ENCODE data around the gene AATK.
"Not testable (repeated sequence)": the region's sequence is repeated elsewhere in the genome, so short reads cannot be mapped to it uniquely, and the experiment has no call there.

AATK gene

DNA sequence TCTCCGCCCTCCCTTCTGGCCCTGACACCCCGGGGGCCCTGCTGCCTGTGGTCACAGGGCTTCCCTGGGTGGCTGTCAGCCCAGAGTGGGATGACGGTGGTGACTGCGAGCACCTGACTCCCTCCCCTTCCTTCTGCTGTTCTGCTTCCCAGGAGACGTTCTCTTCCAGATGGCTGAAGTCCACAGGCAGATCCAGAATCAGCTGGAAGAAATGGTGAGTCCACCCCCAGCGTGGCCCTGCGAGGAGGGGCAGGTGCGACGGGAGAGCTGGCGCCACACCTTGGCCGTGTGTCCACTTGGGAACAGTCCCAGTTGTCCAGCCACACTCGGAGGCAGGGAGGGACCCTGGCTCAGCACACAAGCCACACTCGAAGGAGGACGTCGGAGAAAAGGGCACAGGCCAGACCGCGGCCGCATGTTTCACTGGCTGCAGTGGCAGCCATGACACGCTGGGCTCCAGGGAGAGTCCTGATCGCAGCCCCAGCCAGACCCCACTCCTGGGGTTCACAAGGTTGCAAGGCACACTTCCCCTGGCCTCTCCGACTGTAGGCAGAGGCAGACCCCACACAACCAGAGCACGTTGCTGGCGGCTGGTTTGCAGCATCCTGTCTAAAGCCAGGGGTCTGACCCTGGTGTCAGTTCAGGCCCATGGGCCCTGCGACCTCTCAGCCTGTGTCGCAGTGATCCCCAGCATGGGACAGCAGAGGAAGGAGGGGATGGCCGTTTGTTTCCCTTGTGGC lies 81.2 kb downstream of the AATK start:
- ATAC-seq (ENCODE audit: low read depth) (no peak), DNase-seq (ENCODE audit: low spot score in 2 of 2) (no peak)
- no peak overlapping the region for H3K4me3 Mint-ChIP-seq
- no peaks in the 10 kb centered on the region for H3K36me3 Mint-ChIP-seq
- H3K4me1 Mint-ChIP-seq, result no peaks in the 10 kb centered on the region
- no peak overlapping the region for H3K27ac Mint-ChIP-seq
- H3K27me3 Mint-ChIP-seq, result peaks cover 7% of the 10 kb centered on the region
- H3K9me3 Mint-ChIP-seq, result no peaks in the 10 kb centered on the region

DNA sequence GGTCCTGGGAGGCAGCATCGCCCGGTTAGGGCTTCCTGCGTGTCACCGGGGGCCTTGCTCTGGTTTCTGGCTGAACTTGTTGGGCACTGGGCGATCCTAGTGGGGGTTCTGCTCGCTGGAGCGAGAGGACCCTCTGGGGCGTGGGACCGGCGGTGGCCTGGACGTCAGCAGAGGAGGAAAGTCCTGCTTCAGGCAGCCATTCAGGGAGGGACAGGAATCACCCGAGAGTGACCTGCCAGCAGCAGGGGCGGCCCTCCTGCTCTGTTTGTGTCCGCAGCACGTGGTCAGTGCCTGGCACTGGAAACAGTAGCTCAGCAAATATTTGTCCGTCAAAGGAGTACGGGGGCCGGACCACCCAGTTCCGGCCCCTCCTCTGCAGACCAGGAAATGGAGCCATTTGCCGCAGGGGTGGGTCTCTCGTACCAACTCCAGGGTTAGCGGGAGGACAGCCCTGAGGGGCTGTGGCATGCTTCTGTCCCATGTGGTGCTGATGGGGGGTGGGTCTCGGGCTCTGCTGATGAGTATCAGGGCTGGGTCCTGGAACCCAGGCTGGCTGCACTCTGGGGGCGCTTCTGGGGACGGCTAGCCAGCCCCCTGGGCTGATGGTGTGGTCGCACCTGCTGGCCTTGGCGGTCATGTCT lies 82.8 kb downstream of the AATK start:
- no peak overlapping the region for H3K4me3 Mint-ChIP-seq
- no peak overlapping the region for H3K27ac Mint-ChIP-seq
- no peaks in the 10 kb centered on the region for H3K9me3 Mint-ChIP-seq
- H3K36me3 Mint-ChIP-seq, result no peaks in the 10 kb centered on the region
- no peaks in the 10 kb centered on the region for H3K4me1 Mint-ChIP-seq
- DNase-seq (ENCODE audit: low spot score in 2 of 2) (no peak), ATAC-seq (ENCODE audit: low read depth) (no peak)
- H3K27me3 Mint-ChIP-seq, result peaks cover 10% of the 10 kb centered on the region

DNA sequence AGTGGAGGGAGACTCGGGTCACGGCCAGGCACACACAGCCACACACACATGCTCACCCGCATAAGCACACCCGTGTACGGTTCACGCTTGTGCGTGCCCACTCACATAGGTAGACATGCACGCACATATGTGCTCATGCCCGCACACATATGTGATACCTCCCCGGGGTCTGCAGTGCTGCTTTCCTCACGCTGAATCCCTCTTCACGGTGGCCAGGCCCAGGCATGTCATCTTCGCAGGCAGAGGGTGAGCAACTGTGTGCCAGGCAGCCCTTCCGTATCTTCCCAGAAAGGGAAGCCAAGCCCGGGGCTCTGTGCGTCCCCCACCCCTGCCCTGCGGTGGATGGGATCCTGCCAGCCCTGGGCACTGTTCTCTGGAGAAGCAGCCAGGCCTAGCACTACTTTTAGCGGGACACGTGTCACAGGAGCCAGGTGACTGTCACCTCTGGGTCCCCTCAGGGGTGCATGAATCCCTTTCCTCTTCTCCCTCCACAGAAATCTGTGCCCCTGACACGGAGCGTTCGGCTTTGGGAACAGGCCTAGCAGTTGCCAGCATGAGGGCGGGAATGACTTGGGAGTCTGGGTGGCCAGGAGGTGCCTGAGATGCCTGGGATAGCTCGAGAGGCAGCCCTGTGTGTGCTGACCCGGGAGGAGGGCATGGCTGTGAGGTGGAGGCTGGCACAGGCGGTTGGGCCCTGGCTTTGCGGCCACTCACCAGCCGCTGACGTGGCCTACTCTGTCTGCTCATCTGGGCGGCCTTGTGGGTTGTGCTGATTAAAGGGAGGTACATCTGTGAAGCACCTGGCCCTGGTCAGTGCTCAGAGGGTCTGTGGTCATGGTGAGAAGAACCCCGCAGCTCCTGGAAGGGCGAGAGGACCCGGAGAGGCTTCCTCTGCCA lies 83.6 kb downstream of the AATK start:
- Mint-ChIP-seq H3K4me1 (no peaks in the 10 kb centered on the region), H3K9me3 (no peaks in the 10 kb centered on the region), H3K4me3 (no peak overlapping the region), H3K27me3 (peaks cover 13% of the 10 kb centered on the region), H3K27ac (no peak overlapping the region), H3K36me3 (no peaks in the 10 kb centered on the region)
- DNase-seq (ENCODE audit: low spot score in 2 of 2) (no peak), ATAC-seq (ENCODE audit: low read depth) (no peak)

DNA sequence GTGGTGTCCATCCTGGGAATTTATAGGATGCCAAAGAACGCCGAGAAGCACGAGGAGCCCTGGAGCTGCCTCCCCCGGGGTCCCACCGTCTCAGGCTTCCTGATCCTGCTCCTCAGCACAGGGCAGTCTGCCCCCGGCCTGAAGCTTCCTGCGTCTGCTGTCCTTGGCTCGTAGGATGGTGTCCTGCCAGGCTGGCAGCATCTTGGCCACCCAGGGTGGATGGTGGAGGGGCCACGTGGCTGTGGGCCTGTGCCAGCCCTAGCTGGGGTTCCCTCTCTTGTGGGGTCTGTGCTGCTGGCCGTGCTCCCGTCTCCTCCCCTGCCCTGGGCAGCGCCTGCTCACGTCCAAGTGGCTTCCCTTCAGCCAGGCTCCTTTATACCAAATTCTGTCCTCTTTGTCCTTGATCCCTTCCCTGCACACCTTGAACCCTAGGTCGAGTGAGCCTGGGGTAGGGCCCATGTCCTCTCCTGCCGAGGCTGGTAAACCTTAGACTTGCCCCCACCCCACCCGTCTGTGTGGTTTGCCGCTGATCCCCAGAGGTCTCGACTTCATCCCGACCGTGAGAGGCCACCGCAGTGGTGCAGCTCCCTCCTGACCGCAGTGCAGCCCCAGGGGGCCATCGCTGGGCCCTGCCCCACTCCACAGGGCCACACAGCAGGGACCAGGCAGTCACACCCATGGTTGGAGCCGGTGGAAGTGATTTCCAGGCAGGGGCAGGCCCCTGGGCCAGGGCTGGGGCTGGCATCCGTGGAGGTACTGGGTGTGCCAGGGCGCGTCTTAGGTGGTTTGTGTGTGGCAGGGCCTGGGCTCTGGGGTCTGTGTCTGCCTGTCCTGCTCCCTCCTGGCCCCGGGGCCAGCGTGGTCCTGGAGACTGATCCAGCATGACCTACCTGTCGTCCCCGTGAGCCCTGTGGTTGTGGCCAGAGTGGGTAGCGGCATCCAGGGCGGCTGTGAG lies 84.5 kb downstream of the AATK start:
- no peak for DNase-seq (ENCODE audit: low spot score in 2 of 2)
- no peaks in the 10 kb centered on the region for H3K4me1 Mint-ChIP-seq
- no peak for ATAC-seq (ENCODE audit: low read depth)
- H3K36me3 Mint-ChIP-seq, result no peaks in the 10 kb centered on the region
- no peak overlapping the region for H3K4me3 Mint-ChIP-seq
- H3K27ac Mint-ChIP-seq, result no peak overlapping the region
- H3K9me3 Mint-ChIP-seq, result no peaks in the 10 kb centered on the region
- peaks cover 13% of the 10 kb centered on the region for H3K27me3 Mint-ChIP-seq

DNA sequence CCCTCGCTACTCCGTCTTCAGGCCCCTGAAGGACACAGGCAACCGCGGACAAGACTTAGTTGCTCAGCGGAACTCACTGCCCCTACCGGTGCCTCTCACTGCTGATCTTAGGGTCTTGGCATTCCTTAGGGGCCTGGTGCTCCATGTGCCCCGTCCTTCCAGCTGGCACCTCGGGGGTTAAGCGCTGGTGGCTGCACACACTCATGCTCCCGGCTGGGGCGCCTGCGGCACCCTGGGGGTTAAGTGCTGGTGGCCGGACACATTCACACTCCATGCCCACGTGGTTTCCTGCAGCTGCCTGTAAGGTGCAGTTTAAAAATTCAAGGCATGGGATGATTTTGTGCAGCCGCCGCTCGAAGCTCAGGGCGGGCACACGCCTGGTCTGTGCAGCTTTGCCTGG lies 86.0 kb downstream of the AATK start:
- H3K36me3 Mint-ChIP-seq, result no peaks in the 10 kb centered on the region
- ATAC-seq (ENCODE audit: low read depth) (no peak), DNase-seq (ENCODE audit: low spot score in 2 of 2) (no peak)
- H3K9me3 Mint-ChIP-seq, result no peaks in the 10 kb centered on the region
- H3K27ac Mint-ChIP-seq, result no peak overlapping the region
- no peaks in the 10 kb centered on the region for H3K4me1 Mint-ChIP-seq
- H3K4me3 Mint-ChIP-seq, result no peak overlapping the region
- H3K27me3 Mint-ChIP-seq, result peaks cover 13% of the 10 kb centered on the region

DNA sequence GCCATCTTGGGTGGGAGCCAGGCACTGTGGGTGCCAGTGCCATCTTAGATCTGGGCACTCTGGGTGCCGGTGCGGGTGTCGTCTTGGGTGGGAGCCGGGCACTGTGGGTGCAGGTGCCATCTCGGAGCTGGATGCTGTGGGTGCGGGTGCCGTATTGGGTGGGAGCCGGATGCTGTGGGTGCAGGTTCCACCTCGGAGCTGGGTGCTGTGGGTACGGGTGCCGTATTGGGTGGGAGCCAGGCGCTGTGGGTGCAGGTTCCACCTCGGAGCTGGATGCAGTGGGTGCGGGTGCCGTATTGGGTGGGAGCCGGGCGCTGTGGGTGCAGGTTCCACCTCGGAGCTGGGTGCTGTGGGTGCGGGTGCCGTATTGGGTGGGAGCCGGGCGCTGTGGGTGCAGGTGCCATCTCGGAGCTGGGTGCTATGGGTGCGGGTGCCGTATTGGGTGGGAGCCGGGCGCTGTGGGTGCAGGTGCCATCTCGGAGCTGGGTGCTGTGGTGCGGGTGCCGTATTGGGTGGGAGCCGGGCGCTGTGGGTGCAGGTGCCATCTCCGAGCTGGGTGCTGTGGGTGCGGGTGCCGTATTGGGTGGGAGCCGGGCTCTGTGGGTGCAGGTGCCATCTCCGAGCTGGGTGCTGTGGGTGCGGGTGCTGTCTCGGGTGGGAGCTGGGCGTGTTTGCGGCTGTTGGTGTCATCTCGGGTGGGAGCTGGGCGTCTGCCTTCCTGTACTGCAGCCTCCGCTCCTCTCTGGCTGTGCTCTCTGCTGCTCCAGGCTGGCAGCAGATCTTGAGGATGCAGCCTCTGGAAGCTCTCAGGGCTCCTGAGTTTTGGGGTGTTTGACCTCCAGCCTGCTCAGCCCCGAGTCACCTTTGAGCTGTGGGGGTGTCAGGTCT lies 87.8 kb downstream of the AATK start:
- H3K36me3 Mint-ChIP-seq; DNase-seq (ENCODE audit: low spot score in 2 of 2); H3K4me3 Mint-ChIP-seq; ATAC-seq (ENCODE audit: low read depth); H3K4me1 Mint-ChIP-seq; H3K9me3 Mint-ChIP-seq; H3K27ac Mint-ChIP-seq: not testable (repeated sequence)
- H3K27me3 Mint-ChIP-seq, result peaks cover 19% of the 10 kb centered on the region

DNA sequence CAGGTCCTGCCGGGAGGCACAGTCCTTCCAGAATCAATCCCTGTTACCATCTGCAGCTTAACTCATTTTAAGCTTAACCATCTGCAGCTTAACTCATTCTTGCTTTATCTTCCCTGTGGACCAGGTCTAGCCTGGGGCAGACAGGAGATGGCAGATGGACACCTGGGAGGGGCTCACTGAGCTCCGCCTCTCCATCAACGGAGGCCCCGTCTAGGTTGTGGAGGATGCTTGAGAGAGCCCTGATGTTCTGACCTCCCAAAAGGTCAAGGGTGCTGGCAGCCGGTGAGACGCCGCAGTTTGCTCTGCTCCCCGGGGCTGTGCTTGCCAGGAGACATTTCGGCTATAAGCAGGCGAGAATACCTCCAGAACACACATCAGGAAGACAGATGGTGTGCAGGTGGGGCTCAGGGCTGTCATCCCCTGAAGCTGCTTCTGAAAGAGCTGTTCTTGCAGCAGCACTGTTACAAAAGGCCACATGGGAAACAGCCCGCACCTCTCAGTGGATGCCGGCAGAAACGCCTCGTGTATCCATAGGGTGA lies 89.8 kb downstream of the AATK start:
- H3K36me3 Mint-ChIP-seq, result no peaks in the 10 kb centered on the region
- H3K4me3 Mint-ChIP-seq, result no peak overlapping the region
- no peak for ATAC-seq (ENCODE audit: low read depth)
- H3K27ac Mint-ChIP-seq, result no peak overlapping the region
- H3K9me3 Mint-ChIP-seq, result no peaks in the 10 kb centered on the region
- no peak for DNase-seq (ENCODE audit: low spot score in 2 of 2)
- peaks cover 20% of the 10 kb centered on the region for H3K27me3 Mint-ChIP-seq
- H3K4me1 Mint-ChIP-seq, result no peaks in the 10 kb centered on the region

DNA sequence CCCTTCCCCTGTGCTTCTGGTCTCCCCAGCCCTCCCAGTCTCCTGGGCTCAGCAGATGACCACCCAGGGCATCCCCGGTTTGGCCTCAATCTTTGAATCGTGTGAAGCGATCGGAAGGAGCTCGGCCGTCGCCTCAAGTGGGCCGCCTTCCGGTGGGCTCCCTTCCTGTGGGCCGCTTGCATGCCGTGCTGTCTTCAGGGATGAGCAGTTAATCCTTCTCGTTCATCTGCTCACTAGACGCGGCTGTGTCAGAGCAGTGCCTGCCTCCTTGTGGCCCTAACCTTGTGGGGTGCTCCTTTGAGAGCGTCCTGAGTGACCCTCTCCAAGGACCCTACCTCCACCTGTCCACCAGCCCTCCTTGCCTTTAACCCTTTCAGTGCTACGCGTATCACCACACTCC lies 90.7 kb downstream of the AATK start:
- no peak for ATAC-seq (ENCODE audit: low read depth)
- H3K9me3 Mint-ChIP-seq, result no peaks in the 10 kb centered on the region
- H3K4me1 Mint-ChIP-seq, result no peaks in the 10 kb centered on the region
- DNase-seq (ENCODE audit: low spot score in 2 of 2), result no peak
- no peak overlapping the region for H3K27ac Mint-ChIP-seq
- H3K36me3 Mint-ChIP-seq, result no peaks in the 10 kb centered on the region
- no peak overlapping the region for H3K4me3 Mint-ChIP-seq
- H3K27me3 Mint-ChIP-seq, result peaks cover 18% of the 10 kb centered on the region

DNA sequence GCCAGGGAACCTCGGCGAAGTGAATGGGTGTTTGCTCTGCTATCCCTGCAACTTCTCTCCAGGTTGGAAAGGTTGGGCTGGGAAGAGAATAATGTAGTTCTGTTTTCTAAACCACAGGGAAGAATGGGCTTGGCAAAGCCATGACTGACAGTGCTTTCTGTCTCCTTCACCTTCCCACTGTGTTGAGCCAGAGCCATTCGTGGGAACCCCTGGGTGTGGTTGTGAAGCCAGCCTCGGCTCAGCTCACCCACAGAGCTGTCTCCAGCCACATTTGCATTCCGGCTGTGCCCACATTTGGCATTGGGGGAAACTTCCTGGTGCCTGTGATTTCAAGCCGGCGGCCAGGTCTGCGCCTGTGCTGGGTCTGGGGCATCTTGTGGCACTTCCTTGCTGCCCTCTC lies 91.1 kb downstream of the AATK start:
- no peak for ATAC-seq (ENCODE audit: low read depth)
- no peaks in the 10 kb centered on the region for H3K4me1 Mint-ChIP-seq
- peaks cover 22% of the 10 kb centered on the region for H3K27me3 Mint-ChIP-seq
- H3K27ac Mint-ChIP-seq, result no peak overlapping the region
- no peak for DNase-seq (ENCODE audit: low spot score in 2 of 2)
- no peaks in the 10 kb centered on the region for H3K36me3 Mint-ChIP-seq
- H3K4me3 Mint-ChIP-seq, result no peak overlapping the region
- no peaks in the 10 kb centered on the region for H3K9me3 Mint-ChIP-seq

DNA sequence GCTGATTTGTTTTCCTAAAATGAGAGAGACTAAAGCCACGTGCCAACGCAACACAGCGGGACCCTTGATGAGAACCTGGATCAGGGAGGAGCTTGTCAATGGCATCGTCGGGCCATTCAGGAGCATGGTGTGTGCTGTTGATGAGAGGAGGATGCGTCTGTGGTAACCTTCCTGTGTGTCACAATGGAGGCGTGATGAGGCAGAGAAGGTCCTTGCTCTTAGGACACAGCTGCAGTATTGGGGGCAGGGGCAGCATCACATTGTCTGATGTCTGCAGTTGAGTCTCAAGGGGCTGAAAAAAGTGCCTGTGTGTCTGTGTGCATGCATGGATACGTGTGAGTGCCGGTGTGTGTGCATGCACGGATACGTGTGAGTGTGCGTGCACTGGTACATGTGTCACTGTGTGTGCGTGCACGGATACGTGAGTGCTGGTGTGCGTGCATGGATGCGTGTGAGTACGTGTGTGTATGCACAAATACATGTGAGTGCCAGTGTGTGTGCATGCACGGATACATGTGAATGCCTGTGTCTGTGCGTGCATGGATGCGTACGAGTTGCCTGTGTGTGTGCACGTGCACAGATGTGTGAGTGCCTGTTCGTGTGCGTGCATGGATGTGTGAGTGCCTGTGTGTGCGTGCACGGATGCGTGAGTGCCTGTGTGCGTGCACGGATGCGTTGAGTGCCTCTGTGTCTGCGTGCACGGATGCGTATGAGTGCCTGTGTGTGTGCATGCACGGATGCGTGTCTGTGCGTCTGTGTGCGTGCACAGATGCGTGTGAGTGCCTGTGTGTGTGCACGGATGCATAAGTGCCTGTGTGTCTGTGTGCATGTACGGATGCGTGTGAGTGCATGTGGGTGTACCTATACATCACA lies 91.8 kb downstream of the AATK start:
- Mint-ChIP-seq H3K4me1 (no peaks in the 10 kb centered on the region), H3K27ac (no peak overlapping the region), H3K36me3 (no peaks in the 10 kb centered on the region), H3K27me3 (peaks cover 22% of the 10 kb centered on the region), H3K9me3 (no peaks in the 10 kb centered on the region), H3K4me3 (no peak overlapping the region)
- no peak for ATAC-seq (ENCODE audit: low read depth)
- no peak for DNase-seq (ENCODE audit: low spot score in 2 of 2)

DNA sequence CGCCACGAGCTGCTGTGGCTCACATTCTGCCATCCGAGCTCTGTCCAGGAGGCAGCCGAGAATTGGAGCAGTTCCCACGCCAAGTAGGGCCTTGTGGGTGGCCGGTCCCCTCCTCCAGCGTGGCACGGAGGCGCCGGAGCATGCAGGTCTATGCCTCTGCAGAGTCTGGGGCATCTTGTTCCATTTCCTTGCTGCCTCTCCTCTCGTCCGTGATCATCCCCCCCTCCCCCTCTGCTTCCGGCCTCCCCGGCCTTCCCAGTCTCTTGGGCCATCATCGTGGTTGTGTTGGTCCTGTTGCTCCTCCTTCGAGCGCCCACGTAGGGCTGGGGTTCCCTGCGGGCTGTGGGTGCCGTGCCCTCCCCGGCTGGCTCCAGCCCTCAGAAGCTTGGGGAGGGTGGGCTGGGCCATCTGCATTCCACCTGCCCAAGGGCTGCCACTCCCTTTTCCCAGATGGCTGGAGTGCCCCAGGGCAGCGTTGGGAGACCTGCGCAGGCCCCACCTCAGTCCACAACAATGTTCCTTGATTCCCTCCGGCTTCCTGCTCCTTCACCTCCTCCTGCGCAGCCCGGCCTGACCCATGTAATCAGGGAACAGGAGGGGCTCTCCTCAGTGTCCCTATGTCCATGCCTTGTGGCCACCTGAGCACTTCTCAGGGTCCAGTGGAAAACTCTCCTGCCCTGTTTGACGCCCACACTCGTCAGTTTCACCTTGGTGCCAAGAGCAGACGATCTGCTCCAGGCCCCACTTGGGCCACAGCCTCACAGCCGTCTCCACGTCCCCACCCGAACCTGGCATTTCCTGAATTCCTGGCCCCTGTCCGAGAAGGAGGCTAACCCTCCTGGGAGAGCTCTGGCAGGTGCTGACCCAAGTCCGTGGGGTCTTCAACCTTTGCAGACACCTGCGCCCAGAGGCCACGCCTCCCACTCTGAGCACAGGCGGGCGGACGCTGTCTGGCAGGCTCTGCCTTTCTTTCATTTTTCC lies 94.0 kb downstream of the AATK start:
- Mint-ChIP-seq H3K9me3 (no peaks in the 10 kb centered on the region), H3K27me3 (peaks cover 19% of the 10 kb centered on the region), H3K27ac (no peak overlapping the region), H3K4me1 (no peaks in the 10 kb centered on the region), H3K4me3 (no peak overlapping the region), H3K36me3 (no peaks in the 10 kb centered on the region)
- no peak for ATAC-seq (ENCODE audit: low read depth)
- no peak for DNase-seq (ENCODE audit: low spot score in 2 of 2)

Measured in memory B cell (primary cell).